ENCODE data around the gene ALX1. TPM values are rescaled to one million over a fixed set of nuclear protein-coding genes. Genes with fewer than 3 reads are reported as not detected.

ALX1 gene
- total RNA-seq, 1 experiment from 2014 or later, result 0.74 TPM

DNA sequence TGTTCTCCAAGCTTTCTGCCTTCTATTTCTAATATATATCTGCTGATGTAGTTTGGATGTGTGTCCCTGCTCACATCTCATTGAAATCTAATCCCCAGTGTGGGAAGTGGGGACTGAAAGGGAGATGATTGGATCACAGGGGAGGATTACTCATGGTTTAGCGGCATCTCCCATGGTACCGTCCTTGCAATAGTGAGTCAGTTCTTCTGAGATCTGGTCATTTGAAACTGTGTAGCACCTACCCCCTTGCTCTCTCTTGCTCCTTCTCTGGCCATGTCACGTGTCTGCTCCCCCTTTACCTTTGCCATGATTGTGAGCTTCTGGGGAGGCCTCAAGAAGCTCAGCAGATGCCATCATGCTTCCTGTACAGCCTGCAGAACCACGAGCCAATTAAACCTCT, 26.2 kb upstream of the ALX1 start (continued):
- TF ChIP-seq, protein P1, sequence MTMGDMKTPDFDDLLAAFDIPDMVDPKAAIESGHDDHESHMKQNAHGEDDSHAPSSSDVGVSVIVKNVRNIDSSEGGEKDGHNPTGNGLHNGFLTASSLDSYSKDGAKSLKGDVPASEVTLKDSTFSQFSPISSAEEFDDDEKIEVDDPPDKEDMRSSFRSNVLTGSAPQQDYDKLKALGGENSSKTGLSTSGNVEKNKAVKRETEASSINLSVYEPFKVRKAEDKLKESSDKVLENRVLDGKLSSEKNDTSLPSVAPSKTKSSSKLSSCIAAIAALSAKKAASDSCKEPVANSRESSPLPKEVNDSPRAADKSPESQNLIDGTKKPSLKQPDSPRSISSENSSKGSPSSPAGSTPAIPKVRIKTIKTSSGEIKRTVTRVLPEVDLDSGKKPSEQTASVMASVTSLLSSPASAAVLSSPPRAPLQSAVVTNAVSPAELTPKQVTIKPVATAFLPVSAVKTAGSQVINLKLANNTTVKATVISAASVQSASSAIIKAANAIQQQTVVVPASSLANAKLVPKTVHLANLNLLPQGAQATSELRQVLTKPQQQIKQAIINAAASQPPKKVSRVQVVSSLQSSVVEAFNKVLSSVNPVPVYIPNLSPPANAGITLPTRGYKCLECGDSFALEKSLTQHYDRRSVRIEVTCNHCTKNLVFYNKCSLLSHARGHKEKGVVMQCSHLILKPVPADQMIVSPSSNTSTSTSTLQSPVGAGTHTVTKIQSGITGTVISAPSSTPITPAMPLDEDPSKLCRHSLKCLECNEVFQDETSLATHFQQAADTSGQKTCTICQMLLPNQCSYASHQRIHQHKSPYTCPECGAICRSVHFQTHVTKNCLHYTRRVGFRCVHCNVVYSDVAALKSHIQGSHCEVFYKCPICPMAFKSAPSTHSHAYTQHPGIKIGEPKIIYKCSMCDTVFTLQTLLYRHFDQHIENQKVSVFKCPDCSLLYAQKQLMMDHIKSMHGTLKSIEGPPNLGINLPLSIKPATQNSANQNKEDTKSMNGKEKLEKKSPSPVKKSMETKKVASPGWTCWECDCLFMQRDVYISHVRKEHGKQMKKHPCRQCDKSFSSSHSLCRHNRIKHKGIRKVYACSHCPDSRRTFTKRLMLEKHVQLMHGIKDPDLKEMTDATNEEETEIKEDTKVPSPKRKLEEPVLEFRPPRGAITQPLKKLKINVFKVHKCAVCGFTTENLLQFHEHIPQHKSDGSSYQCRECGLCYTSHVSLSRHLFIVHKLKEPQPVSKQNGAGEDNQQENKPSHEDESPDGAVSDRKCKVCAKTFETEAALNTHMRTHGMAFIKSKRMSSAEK (CRISPR knock-in tag; IDR thresholded peaks at IDR 0.05; ENCODE audit: borderline replicate concordance), result no peak
- TF ChIP-seq, protein P2, sequence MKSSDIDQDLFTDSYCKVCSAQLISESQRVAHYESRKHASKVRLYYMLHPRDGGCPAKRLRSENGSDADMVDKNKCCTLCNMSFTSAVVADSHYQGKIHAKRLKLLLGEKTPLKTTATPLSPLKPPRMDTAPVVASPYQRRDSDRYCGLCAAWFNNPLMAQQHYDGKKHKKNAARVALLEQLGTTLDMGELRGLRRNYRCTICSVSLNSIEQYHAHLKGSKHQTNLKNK (CRISPR knock-in tag; IDR thresholded peaks at IDR 0.05), result no peak

- no peaks in the 10 kb centered on the region for H3K9me3 Mint-ChIP-seq
- H3K36me3 Mint-ChIP-seq, result no peaks in the 10 kb centered on the region
- no peaks in the 10 kb centered on the region for H3K27me3 Mint-ChIP-seq (ENCODE audit: low read depth)
- H3K4me1 Mint-ChIP-seq, result no peaks in the 10 kb centered on the region
- ChIA-PET POLR2A (no interaction called here), CTCF (no interaction called here)
- DNase-seq (ENCODE audit: low spot score) (no peak), ATAC-seq (no peak)
- H3K4me3 Mint-ChIP-seq, result no peak overlapping the region
- TF ChIP-seq CTCF (IDR thresholded peaks at IDR 0.05), result no peak
- TF ChIP-seq ZNF416 (CRISPR knock-in tag; IDR thresholded peaks at IDR 0.05), result no peak
- TF ChIP-seq SMAD4 (CRISPR knock-in tag; IDR thresholded peaks at IDR 0.05), result no peak
- TF ChIP-seq MXD4 (CRISPR knock-in tag; IDR thresholded peaks at IDR 0.05; ENCODE audit: borderline replicate concordance), result no peak
- TF ChIP-seq SP1 (CRISPR knock-in tag; conservative IDR thresholded peaks at IDR 0.05), result no peak
- no peak for TF ChIP-seq ZNF138 (CRISPR knock-in tag; conservative IDR thresholded peaks at IDR 0.05)
- TF ChIP-seq MYBL2 (CRISPR knock-in tag; IDR thresholded peaks at IDR 0.05), result no peak
- no peak for TF ChIP-seq CBFB (CRISPR knock-in tag; IDR thresholded peaks at IDR 0.05; ENCODE audit: low read depth)
- TF ChIP-seq, protein P3, sequence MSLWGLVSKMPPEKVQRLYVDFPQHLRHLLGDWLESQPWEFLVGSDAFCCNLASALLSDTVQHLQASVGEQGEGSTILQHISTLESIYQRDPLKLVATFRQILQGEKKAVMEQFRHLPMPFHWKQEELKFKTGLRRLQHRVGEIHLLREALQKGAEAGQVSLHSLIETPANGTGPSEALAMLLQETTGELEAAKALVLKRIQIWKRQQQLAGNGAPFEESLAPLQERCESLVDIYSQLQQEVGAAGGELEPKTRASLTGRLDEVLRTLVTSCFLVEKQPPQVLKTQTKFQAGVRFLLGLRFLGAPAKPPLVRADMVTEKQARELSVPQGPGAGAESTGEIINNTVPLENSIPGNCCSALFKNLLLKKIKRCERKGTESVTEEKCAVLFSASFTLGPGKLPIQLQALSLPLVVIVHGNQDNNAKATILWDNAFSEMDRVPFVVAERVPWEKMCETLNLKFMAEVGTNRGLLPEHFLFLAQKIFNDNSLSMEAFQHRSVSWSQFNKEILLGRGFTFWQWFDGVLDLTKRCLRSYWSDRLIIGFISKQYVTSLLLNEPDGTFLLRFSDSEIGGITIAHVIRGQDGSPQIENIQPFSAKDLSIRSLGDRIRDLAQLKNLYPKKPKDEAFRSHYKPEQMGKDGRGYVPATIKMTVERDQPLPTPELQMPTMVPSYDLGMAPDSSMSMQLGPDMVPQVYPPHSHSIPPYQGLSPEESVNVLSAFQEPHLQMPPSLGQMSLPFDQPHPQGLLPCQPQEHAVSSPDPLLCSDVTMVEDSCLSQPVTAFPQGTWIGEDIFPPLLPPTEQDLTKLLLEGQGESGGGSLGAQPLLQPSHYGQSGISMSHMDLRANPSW (CRISPR knock-in tag; conservative IDR thresholded peaks at IDR 0.05; ENCODE audit: low read depth), result no peak
- TF ChIP-seq, protein P4, sequence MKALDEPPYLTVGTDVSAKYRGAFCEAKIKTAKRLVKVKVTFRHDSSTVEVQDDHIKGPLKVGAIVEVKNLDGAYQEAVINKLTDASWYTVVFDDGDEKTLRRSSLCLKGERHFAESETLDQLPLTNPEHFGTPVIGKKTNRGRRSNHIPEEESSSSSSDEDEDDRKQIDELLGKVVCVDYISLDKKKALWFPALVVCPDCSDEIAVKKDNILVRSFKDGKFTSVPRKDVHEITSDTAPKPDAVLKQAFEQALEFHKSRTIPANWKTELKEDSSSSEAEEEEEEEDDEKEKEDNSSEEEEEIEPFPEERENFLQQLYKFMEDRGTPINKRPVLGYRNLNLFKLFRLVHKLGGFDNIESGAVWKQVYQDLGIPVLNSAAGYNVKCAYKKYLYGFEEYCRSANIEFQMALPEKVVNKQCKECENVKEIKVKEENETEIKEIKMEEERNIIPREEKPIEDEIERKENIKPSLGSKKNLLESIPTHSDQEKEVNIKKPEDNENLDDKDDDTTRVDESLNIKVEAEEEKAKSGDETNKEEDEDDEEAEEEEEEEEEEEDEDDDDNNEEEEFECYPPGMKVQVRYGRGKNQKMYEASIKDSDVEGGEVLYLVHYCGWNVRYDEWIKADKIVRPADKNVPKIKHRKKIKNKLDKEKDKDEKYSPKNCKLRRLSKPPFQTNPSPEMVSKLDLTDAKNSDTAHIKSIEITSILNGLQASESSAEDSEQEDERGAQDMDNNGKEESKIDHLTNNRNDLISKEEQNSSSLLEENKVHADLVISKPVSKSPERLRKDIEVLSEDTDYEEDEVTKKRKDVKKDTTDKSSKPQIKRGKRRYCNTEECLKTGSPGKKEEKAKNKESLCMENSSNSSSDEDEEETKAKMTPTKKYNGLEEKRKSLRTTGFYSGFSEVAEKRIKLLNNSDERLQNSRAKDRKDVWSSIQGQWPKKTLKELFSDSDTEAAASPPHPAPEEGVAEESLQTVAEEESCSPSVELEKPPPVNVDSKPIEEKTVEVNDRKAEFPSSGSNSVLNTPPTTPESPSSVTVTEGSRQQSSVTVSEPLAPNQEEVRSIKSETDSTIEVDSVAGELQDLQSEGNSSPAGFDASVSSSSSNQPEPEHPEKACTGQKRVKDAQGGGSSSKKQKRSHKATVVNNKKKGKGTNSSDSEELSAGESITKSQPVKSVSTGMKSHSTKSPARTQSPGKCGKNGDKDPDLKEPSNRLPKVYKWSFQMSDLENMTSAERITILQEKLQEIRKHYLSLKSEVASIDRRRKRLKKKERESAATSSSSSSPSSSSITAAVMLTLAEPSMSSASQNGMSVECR (CRISPR knock-in tag; IDR thresholded peaks at IDR 0.05; ENCODE audit: borderline replicate concordance), result no peak
- TF ChIP-seq ZNF425 (CRISPR knock-in tag; conservative IDR thresholded peaks at IDR 0.05), result no peak
- TF ChIP-seq NR2C2 (CRISPR knock-in tag; IDR thresholded peaks at IDR 0.05), result no peak
- no peak for TF ChIP-seq NFATC4 (CRISPR knock-in tag; IDR thresholded peaks at IDR 0.05)
- no peak overlapping the region for H3K27ac Mint-ChIP-seq
These were observed 22.3 kb upstream of the ALX1 start for GRCh38 chr12:85257671-85258070.

All from WTC11 (cell line).